Stimulated activated CD8-positive, alpha-beta memory T cell treated with anti-CD3 and anti-CD28 coated beads, Interleukin-15, amount 100 ng/mL, for 4 hours (primary cell): ENCODE measurements around the gene YAE1.
"Not testable (repeated sequence)": the region's sequence is repeated elsewhere in the genome, so short reads cannot be mapped to it uniquely, and the experiment has no call there.

Experiments used
- DNase-seq, 2 donors: peaks; one replicate each; pipeline ENCODE4 v3.0.0-alpha.2; 2020; ENCODE audit warnings: low read depth in 2 of 2

The YAE1 gene, protein sequence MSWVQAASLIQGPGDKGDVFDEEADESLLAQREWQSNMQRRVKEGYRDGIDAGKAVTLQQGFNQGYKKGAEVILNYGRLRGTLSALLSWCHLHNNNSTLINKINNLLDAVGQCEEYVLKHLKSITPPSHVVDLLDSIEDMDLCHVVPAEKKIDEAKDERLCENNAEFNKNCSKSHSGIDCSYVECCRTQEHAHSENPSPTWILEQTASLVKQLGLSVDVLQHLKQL

DNA sequence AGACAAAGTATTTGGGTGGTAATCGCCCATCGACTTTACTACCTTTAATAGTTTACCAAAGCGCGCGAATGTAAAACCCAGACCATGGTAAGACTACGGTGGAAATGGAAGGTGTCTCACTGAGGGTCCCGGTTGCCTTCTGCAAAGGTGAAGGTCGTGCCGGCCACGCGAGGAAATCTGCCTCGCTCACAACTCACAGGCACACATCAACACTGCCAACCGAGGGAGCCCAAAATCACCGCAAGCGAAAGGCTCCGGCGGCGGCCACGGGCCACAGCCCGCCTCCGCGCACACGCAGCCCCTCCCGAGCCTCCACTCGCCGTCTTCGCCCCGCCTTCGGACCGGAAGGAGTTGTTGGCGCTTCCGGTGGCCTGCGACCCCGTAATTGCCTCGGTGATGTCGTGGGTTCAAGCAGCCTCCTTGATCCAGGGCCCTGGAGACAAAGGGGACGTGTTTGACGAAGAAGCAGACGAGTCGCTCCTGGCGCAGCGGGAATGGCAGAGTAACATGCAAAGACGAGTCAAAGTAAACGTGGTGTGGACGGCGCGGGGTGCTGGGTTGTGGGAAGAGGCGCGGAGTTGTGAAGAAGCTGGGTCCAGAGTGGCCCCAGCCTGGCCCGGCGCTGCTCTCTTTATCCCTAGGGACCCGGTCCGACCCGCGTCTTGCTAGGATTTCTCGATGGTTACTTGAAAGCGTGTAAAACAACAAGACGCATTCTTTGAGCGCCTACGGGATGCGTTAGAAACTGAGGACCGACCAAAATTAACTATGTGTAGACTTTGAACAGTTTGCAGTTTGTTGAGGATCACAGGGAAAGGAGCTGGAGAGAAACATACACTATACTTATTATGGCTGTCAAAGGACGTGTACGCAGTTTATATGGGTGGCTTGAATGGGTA lies at the start of gene YAE1:
TSS of gene YAE1 (plus strand) at position 382 of the 899 bp plus-strand sequence. CDS start at position 397, 15 bp downstream.
- DNase-seq, result peak; percentile 61 to 70

DNA sequence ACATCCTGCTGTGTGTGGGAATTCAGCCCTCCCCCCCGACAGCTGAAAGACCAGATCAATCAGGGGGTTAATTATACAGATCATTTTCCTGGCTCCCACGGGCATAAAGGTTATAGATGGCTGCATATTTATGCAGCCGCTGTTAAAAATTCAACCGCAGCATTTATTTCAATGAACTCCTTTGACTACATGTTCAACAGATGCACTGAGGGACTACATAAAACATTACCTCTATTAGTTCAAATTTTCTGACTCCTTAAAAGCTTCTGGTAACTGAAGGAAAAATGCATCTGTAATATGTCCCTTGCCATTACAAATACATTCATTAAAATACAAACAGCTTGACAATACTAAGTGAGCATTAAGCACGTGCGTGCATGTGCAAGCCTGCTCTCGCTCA lies 49.7 kb upstream of the YAE1 start:
- no peak for DNase-seq

DNA sequence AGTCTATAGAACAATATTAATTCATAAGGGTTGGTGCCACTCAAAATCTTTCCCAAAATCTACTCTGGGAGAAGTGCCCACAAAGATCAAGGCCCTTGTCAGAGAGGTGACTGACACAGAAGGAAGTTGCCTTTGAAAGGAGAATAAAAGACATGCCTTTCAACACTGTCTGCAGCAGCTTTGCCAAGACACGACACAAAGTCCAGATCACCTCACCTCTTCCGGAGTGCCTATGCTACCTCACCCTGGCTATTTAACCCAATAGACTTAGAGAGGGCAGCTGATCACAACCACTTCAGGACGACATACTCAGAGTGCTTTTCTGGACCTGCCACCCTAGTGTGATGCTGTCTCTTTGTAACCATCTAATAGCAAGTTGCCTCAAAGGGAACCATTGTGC lies 49.0 kb upstream of the YAE1 start:
- DNase-seq, result no peak

DNA sequence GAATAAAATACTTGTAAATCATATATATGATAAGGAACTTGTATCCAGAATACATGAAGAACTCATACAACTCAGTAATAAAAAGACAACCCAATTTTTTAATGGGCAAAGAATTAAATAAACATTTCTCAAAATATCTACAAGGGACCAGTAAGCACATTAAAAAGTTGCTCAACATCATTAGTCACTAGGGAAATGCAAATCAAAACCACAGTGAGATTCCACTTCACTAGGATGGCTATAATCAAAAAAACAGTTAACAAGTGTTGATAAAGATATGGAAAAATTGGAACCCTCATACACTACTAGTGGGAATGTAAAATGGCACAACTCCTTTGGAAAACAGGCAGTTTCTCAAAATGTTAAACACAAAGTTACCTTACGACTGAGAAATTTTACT lies 40.3 kb upstream of the YAE1 start:
- no peak for DNase-seq

DNA sequence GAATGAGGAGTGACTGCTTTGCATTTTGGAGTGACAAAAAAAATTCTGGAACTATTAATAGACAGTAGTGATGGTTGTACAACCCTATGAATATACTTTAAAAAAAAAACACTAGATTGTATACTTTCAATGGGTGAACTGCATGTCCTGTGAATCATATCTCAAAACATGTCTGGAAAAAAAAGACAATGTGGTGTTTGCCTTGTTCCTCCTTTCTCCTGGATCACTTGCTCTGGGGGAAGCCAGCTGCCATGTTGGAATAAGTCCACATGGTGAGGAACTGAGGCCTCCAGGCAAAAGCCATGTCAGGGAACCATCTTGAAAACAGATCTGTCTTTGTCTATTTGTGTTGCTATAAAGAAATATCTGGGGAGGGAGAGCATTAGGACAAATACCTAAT lies 39.5 kb upstream of the YAE1 start:
- no peak for DNase-seq

DNA sequence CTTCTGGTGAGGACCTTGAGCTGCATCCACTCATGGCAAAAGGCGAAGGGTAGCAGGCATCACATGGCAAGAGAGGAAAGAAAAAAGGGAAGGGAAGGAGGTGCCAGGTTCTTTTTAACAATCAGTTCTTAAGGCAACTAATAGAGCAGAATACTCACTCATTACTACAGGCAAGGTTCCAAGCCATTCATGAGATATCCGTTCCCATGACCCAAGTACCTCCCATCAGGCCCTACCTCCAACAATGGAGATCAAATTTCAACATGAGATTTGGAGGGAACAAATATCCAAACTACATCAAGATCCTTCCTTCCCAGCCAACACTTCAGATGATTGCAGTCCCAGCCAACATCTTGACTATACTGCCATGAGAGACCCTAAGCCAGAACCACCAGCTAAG lies 38.9 kb upstream of the YAE1 start:
- no peak for DNase-seq

DNA sequence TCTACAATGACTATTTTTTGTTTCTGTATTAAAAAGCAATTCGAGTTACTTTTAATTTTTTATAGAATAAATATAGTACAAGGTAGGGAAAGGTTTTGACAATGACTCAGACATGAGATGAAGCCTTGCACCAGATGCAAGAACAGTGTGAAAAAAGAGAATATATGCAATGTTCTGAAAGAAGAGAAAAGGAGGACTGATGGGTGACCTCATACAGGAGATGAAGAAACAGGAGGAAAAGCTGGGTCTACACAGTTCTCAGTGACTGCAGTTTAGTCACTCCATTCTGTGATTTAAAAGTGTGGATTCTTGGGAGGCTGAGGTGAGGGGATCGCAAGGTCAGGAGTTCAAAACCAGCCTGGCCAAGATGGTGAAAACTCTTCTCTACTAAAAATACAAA lies 38.3 kb upstream of the YAE1 start:
- no peak for DNase-seq

DNA sequence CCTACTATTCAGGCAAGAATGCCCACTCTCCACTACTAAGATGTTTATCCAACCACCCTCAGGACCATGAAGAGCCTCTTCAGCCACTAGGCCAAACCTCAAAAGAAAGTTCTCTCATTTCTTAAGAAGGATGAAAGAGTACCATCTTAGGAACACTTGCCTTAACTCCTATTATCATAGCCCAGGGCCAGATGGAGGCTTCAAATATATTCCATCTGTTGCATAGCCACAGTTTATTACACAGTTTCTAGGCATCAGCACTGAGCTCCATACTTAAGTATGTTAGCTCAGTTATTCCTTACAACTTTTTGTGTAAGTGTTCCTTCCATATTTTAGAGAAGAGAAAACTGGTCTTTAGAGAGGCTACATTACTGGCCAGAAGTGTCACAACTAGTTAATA lies 37.4 kb upstream of the YAE1 start:
- no peak for DNase-seq

DNA sequence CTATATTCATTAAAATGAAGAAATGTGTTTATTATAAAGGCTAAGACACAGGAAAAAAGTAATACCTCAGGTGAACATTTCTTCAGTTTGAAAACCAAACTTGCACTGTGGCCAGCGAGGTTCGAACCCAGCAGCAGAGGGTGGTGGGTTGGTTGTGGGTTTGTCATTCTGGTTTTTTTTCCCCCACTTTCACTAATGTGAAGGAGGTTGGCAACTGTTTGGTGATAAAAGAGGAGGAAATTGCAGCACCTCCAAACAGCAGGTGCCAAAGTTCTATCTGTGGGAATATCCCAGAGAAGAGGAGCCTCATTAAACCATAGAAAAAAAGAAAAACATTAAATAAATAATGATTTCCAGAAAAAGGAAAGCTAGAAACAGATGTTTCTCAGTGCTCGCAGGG lies 36.6 kb upstream of the YAE1 start:
- no peak for DNase-seq

DNA sequence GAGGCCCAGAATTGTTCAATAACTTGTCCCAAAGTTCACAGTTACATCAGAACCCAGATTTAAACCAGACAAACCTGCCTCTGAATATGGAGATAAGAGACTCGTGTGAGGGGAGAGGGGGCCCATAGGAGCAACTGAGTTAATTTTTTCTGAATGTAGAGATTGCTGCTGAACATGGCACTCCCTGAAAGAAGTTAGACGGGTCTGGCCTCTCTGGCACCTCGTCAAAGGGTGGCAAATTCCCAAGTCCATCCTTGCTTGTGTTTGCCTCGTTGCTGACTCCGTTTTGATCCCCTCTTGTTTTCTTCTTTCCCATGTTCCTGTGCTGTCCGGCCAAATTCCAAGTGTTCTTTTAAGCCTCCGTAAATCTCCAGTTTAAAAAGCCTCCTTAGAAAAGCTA lies 35.2 kb upstream of the YAE1 start:
- DNase-seq, result no peak

DNA sequence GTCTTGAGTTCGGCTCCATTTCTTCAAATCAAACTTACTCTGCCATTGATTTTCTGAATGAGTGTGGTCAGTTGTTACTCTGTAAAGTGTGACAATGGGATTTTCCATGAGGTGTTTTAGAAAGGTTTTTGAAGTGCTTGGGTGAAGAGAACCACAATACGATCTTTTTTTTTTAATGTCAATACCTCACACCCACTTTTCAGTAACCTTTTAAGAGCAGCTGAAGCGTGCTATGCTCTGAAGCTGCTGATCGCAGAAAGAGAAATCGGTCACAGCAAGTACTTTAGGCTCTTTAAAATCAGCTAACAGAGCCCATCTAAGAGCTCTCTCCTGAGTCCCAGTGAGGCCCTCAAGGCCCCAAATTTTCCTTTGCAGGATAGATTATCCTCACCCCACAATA lies 34.4 kb upstream of the YAE1 start:
- DNase-seq, result no peak

DNA sequence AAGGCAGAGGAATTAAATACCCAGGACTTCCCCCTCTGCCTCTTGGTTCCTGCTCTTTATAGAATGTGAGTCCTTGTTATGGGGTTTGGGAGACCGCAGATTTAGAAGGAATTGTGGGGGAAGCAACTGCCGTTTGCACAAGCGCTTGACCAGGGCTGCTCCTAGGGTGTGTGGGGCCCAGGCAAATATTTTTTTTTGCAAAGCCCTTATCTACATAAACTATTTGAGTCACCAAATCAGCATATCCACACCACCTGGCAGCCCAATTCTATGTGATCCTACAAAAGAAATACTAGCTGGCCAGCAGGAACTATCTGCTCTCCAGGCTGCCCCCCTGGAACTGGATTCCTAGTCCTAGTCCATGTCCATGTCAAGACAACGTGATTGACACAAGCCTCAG lies 33.4 kb upstream of the YAE1 start:
- no peak for DNase-seq

DNA sequence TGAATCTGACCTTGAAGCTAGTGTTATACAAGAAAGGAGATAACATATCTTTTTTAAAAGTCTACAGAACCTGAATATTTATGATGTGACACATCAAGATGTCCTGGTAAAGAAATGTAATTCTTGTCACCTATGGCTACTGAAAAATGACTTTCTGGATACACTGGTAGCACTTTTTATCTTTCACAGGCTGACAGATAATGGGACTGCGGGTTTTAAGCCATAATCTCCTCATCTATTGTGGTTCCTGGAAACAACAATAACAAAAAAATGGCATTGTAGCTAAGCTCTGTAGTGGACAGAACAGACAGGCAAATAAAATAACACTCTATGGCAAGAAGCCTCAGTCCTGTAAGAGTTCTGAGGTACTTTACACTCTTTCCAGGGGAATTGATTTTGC lies 31.6 kb upstream of the YAE1 start:
- no peak for DNase-seq

DNA sequence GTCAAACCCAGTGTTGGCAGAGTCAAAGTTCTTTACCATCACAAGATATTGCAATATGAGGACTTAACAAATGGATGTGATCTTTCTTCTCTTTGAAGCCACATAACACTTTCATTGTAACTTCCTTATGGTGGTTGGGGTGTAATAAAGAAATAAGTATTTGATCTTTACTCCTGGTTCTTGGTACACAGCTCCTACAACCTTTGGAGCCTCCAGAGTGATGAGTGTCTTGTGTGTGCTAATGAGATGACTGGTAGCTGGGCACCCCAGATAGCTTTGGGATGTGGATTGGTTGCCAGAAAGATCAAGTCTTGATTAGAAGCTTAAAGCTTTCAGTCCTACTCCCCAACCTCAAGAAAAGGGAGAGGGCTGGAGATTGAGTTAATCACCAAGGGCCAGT lies 31.1 kb upstream of the YAE1 start:
- DNase-seq, result no peak

DNA sequence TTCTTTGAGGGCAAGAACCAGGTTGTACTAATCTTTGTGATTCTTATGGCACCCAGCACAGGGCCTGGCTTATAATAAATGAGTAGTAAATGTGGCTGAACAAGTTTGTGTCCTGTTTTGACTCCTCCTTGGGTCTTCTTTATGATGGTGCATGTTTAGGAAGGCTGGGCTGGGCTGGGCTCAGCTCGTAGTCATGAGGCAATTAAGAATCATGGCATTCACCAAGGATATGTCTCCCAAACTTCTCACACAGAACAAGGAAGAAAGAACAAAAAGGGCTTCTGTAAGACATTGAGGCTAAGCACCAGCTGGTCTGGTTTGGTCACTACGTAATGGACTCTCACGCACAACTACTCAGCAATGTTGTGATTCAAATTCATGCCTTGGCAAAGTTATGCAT lies 30.5 kb upstream of the YAE1 start:
- no peak for DNase-seq

DNA sequence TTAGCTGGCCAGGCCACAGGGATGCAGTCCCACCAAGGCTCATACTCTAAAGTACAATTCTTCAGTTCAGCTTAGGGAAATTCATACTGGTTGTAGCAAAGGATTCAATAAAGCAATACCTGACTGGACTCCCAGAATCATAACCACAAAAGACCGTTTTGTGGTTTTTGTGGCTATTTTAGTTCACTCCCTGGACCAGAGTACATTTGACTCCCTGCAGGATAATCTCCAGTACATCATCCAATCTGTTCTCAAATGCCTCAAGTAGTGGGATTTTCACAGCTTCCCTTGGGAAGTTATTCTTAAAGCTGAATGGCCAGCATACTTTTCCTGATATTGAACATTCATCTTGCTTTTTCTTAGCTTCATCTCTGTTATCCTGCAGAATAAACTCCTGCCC lies 29.3 kb upstream of the YAE1 start:
- DNase-seq, result no peak

DNA sequence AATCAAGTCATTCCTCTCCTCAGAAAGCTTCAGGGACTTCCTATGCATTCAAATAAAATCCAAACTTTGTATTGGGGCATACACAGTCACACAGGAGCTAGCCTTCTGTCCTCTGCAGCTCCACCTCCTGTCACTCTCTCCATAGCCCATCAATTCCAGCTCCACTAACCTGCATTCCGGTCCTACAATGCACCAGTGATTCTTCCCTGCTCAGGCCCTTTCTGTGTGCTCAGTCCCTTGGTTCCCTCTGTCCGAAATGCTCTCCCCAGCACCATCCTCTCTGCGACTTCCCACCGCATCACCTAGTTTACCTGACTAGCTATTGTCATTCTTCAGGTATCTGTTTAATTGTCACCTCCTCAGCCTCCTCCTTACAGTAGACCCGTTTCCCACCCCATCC lies 26.4 kb upstream of the YAE1 start:
- no peak for DNase-seq

DNA sequence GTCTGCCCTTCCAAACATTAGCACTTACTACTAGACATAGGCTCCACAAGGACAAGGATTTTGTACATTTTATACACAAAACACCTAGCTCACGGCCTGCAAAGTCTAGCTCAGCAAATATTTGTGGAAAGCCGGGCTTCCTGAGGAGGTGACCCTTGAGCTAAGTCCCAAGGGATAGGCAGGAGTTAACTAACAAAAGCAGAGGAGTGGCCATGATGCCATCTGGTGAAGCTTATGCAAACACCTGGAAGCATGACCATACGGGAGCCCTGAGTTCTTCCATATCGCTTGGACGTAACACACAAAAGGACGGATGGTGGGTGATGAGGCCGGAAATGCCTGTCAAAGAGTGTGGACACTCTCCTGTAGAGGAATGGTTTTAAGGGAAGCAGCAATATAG lies 25.9 kb upstream of the YAE1 start:
- no peak for DNase-seq

DNA sequence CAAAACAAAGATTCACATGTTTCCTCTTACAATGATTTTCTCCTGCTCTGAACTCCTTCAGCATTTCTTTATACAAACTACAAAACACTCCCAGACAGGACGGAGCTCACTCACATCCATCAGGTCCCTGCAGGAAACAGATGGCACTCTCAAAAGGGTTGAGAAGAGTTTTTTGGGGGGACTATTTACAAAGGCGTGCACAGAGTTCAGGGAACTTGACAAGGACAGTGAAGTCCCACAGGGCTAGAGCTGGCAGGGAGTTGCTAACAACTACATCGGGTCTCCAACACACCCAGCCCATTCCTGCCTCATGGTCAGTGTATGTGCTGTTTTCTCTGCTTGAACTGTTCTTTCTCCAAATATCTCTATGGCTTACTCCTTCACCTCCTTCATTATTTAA lies 24.7 kb upstream of the YAE1 start:
- DNase-seq, result no peak

DNA sequence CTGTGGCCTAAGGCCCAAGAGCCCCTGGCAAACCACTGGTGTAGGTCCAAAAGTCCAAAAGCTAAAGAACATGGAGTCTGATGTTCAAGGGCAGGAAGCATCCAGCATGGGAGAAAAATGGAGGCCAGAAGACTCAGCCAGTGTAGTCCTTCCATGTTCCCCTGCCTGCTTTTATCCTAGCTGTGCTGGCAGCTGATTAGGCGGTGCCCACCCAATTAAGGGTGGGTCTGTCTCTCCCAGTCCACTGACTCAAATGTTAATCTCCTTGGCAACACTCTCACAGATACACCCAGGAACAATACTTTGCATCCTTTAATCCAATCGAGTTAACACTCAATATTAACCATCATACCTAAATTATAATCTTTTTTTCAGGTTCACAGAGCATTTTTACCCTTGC lies 21.4 kb upstream of the YAE1 start:
- DNase-seq, result not testable (repeated sequence)

DNA sequence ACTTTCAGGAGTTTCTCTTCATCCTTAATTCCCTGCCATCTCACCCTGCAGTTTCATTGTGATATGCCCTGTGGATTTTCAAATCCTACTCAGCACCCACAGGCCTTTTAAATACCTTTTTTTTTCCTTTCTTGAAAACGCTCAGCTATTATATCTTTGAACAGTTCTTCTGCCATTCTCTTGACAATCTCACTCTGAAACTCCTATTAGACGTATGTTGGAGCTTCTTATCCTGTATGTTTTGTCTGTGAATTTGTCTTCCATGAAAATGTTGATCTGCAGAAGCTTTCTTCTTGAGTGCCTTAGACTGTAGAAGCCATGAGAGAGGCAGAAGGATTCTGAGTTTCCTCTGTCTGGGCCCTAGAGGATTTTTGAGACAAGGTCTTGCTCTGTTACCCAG lies 18.9 kb upstream of the YAE1 start:
- no peak for DNase-seq

DNA sequence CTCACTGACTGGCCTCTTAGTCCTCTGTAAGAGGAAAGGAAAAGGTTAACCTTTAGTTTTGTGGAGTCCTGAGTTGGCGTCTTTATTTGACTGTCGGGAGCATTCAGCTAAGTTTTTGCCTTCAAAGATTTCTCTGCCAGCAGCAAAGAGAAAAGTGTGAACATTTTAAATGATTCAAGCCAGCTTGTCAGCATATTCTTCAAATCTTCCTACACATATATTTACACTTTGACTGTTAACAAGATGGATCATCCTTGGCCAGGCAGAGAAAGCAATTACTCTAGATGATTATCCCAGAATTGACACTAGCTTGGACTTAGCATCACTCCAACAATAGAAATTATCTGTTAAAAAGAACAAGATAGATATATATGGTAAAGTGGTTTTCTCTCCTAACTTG lies 15.8 kb upstream of the YAE1 start:
- DNase-seq, result no peak

DNA sequence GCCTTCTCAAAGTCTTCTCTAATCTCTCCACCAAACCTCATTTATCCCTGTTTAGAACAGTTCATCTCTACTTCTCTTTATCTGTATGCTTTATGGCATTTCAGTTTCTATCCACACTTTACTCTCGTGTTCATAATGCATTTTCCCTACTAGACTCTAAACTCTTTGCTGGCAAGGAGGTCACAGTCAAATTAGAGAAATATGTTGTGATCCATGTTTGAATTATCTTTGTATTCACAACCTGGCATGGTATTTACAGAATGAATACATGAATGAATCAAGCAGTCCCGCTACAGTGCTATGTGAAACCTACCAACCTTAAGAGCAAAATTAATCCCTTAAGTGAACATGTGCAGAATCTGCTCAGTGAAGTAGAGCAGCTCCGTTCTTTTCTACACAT lies 12.8 kb upstream of the YAE1 start:
- no peak for DNase-seq
